DOHH2 (cell line): ENCODE results near the gene MAP3K4.
"Not testable (repeated sequence)": the region's sequence is repeated elsewhere in the genome, so short reads cannot be mapped to it uniquely, and the experiment has no call there.

Experiments
- H3F3A ChIP-seq: fragments of 200-600 bp; sonication (generic), shearing (Covaris generic); 2 replicates; pipeline ENCODE4 v1.6.0; 2016; ENCODE audit warnings: antibody characterized with exemption, mild to moderate bottlenecking; ENCODE audit not compliant: control insufficient read depth, insufficient read depth
- H3K27ac ChIP-seq: fragments of 200-600 bp; sonication (generic); 2 replicates; pipeline ENCODE4 v1.5.1; 2014; ENCODE audit warnings: low read depth, mild to moderate bottlenecking, low read length, moderate library complexity
- H3K27me3 ChIP-seq: fragments of 200-600 bp; sonication (generic); 2 replicates; pipeline ENCODE4 v1.6.1; 2014; ENCODE audit warnings: mild to moderate bottlenecking, low read length, mixed read lengths; ENCODE audit not compliant: control insufficient read depth
- H3K36me3 ChIP-seq: fragments of 200-600 bp; sonication (generic); 2 replicates; pipeline ENCODE4 v1.6.1; 2014; ENCODE audit warnings: mild to moderate bottlenecking, low read length, moderate library complexity, mixed read lengths; ENCODE audit not compliant: control insufficient read depth
- H3K4me1 ChIP-seq: fragments of 200-600 bp; sonication (generic); 2 replicates; pipeline ENCODE4 v1.6.1; 2014; ENCODE audit warnings: mild to moderate bottlenecking, low read length, mixed read lengths; ENCODE audit not compliant: control insufficient read depth
- H3K4me2 ChIP-seq: fragments of 200-600 bp; sonication (generic); 2 replicates; pipeline ENCODE4 v1.6.0; 2014; ENCODE audit warnings: mild to moderate bottlenecking, low read length, moderate library complexity
- H3K4me3 ChIP-seq: fragments of 200-600 bp; sonication (generic); 2 replicates; pipeline ENCODE4 v1.5.1; 2014; ENCODE audit warnings: mild to moderate bottlenecking, low read length, mixed read lengths
- H3K79me2 ChIP-seq: fragments of 200-600 bp; sonication (generic); 2 replicates; pipeline ENCODE4 v1.6.1; 2014; ENCODE audit warnings: mild to moderate bottlenecking, low read length, mixed read lengths; ENCODE audit not compliant: control insufficient read depth
- H3K9me2 ChIP-seq: fragments of 200-600 bp; sonication (generic); replicated peaks from 2 replicates; pipeline ENCODE4 v1.6.1; 2014; ENCODE audit warnings: mild to moderate bottlenecking, low read length, mixed read lengths; ENCODE audit not compliant: control insufficient read depth
- H3K9me3 ChIP-seq: fragments of 200-600 bp; sonication (generic); 2 replicates; pipeline ENCODE4 v1.6.1; 2014; ENCODE audit warnings: antibody characterized with exemption, low read length, mixed read lengths; ENCODE audit not compliant: control insufficient read depth, insufficient read depth
- H4K20me1 ChIP-seq: fragments of 200-600 bp; sonication (generic); 2 replicates; pipeline ENCODE4 v1.6.0; 2014; ENCODE audit warnings: low read depth, mild to moderate bottlenecking, antibody characterized with exemption, low read length, moderate library complexity; ENCODE audit not compliant: control insufficient read depth, insufficient read depth
- EZH2phosphoT487 ChIP-seq: fragments of 200-600 bp; sonication (generic); IDR thresholded peaks from 2 replicates; pipeline ENCODE4 v1.6.1; 2017; ENCODE audit warnings: borderline replicate concordance, mild to moderate bottlenecking, antibody characterized with exemption, low read length, moderate library complexity, mixed read lengths
- TF ChIP-seq, protein P1 (sequence below): fragments of 200-600 bp; sonication (generic); IDR thresholded peaks from one replicate; pipeline ENCODE4 v1.5.1; 2014; ENCODE audit warnings: antibody characterized with exemption, mild to moderate bottlenecking, low read depth, low read length; ENCODE audit not compliant: poor library complexity, severe bottlenecking

Gene MAP3K4

DNA sequence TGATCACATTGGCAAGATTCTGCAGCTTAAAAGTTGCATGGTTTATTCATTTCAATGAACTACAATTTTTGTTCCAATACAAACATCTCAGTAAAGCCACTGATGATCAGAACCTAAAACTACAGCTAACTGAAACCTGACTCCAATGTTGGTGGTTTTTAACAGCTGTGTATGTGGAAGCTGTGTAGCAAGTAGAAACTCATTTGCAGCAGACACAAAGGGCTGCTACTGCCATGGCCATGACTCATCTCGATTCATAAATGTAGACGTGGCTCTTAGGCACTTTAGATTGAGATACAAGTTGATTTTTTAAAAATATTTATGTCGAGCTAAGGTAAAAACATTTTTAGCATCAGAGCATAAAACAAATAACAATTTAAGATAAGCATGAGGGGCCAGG, 19.5 kb upstream of the MAP3K4 start:
- Histone ChIP-seq H3K4me1 (no peaks in the 10 kb centered on the region), H3K9me2 (no peaks in the 10 kb centered on the region), H3K79me2 (no peaks in the 10 kb centered on the region), H3K36me3 (no peaks in the 10 kb centered on the region), H3K27ac (no peak overlapping the region), H3F3A (no peaks in the 10 kb centered on the region), H3K9me3 (no peaks in the 10 kb centered on the region), H4K20me1 (no peaks in the 10 kb centered on the region), H3K4me2 (no peak overlapping the region), H3K4me3 (no peak overlapping the region), H3K27me3 (no peaks in the 10 kb centered on the region)
- TF ChIP-seq EZH2phosphoT487: no peak
- TF ChIP-seq, protein P1, sequence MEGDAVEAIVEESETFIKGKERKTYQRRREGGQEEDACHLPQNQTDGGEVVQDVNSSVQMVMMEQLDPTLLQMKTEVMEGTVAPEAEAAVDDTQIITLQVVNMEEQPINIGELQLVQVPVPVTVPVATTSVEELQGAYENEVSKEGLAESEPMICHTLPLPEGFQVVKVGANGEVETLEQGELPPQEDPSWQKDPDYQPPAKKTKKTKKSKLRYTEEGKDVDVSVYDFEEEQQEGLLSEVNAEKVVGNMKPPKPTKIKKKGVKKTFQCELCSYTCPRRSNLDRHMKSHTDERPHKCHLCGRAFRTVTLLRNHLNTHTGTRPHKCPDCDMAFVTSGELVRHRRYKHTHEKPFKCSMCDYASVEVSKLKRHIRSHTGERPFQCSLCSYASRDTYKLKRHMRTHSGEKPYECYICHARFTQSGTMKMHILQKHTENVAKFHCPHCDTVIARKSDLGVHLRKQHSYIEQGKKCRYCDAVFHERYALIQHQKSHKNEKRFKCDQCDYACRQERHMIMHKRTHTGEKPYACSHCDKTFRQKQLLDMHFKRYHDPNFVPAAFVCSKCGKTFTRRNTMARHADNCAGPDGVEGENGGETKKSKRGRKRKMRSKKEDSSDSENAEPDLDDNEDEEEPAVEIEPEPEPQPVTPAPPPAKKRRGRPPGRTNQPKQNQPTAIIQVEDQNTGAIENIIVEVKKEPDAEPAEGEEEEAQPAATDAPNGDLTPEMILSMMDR: no peak

DNA sequence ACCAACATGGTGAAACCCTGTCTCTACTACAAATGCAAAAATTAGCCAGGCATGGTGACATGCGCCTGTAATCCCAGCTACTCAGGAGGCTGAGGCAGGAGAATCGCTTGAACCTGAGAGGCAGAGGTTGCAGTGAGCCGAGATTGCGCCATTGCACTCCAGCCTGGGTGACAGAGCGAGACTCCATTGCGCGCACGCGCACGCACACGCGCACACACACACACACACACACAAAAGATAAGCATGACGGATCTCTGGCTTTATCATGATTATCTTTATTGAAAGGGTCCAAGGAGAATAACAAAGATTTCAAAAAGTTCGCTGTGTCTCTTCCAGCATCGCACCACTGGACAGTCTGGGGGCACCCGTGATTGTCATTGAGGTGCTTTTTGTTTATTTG, 19.0 kb upstream of the MAP3K4 start:
- not testable (repeated sequence) for H3K4me3 ChIP-seq, H3K4me1 ChIP-seq, H3K79me2 ChIP-seq, H4K20me1 ChIP-seq, H3F3A ChIP-seq, H3K4me2 ChIP-seq, H3K27me3 ChIP-seq, H3K27ac ChIP-seq, H3K9me3 ChIP-seq, H3K36me3 ChIP-seq, H3K9me2 ChIP-seq

DNA sequence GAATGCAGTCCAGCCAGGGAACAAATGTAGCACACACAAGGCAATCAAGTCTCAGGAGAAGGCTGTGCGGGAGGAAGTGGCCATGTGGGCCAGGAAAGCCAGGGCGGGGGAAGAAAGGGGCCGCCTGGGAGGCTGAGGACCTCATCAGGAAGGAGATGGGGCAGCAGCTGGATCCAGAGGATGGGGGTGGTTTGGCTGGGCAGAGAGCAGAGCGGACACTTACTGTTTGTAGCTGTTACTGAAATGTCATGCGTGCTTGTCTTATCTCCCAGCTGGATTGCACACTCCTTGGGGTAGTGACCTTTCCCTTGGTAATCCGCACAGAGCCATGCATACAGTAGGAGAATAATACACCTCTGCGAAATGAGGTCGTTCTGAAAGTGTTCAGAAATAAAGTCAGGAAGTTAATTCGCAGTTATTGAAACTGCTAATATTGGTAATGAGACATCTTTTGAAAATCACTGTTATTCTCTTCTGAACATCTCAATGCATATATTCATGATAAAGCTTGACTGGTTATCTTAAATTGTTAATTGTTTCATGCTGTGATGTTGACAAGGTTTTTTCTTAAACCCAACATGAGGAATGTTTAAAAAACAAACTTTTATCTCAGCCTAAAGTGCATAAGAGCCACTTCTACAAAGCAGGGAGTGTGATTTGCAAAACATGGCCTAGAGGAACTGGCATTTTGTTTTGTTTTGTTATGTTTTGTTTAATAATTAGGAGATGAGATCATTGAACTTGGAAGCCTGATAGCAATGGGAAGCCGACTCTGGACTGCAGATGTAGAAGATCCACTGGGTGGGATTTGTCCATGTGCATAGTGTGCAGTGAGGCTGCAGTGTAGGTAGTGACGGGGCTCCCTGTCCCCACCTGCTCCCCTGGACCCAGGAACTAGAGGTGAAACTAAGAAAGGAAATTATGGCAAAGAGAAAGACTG, 18.0 kb upstream of the MAP3K4 start:
- no peaks in the 10 kb centered on the region for H3K36me3 ChIP-seq
- no peaks in the 10 kb centered on the region for H3K9me3 ChIP-seq
- no peaks in the 10 kb centered on the region for H3K79me2 ChIP-seq
- no peaks in the 10 kb centered on the region for H3K4me1 ChIP-seq
- no peaks in the 10 kb centered on the region for H3K9me2 ChIP-seq
- H4K20me1 ChIP-seq: no peaks in the 10 kb centered on the region
- no peak overlapping the region for H3K4me2 ChIP-seq
- H3K27ac ChIP-seq: no peak overlapping the region
- TF ChIP-seq, protein P1: no peak
- TF ChIP-seq EZH2phosphoT487: no peak
- H3F3A ChIP-seq: no peaks in the 10 kb centered on the region
- H3K4me3 ChIP-seq: no peak overlapping the region
- no peaks in the 10 kb centered on the region for H3K27me3 ChIP-seq

DNA sequence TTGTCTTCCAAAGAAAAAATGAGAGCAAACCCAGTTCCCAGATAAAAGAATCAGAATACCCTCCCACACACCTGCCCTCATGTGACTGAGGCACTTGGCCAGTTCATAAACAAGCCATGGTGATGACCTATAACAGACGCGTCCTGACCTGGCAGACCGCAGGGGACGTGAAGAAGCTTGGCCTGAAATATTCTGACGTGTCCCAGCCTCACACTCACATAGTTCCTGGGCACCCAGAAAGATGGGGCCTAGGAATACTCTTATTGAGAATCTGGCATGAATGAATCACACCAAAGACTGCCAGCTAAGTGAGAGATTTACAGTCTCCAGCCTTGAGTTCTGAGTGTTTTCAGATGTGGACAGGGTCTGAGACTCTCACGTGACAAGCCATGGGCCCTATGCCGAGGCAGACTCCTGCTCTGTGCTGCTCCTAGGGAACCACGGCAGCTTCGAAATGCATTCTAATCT, 17.2 kb upstream of the MAP3K4 start:
- Histone ChIP-seq H3K27ac (no peak overlapping the region), H3K4me3 (no peak overlapping the region), H3K9me3 (no peaks in the 10 kb centered on the region), H3K79me2 (no peaks in the 10 kb centered on the region), H4K20me1 (no peaks in the 10 kb centered on the region), H3F3A (no peaks in the 10 kb centered on the region), H3K9me2 (no peaks in the 10 kb centered on the region), H3K27me3 (no peaks in the 10 kb centered on the region), H3K36me3 (no peaks in the 10 kb centered on the region), H3K4me1 (no peaks in the 10 kb centered on the region), H3K4me2 (no peak overlapping the region)
- TF ChIP-seq, protein P1: no peak
- no peak for TF ChIP-seq EZH2phosphoT487
